ENCODE measurements around the gene THSD7A.
"Not testable (repeated sequence)": the region's sequence is repeated elsewhere in the genome, so short reads cannot be mapped to it uniquely, and the experiment has no call there.

The THSD7A gene

GRCh38 chr7:11524476-11525397 is 307.3 kb downstream of the THSD7A start:
- H3K4me3 ChIP-seq (ENCODE audit: low read depth, low read length): no peak overlapping the region
- H3K27me3 ChIP-seq (ENCODE audit: control insufficient read depth, insufficient read depth, low read length): no peaks in the 10 kb centered on the region
- H3K36me3 ChIP-seq (ENCODE audit: control insufficient read depth, insufficient read depth, low read length): no peaks in the 10 kb centered on the region
- peaks cover 4% of the 10 kb centered on the region for H3K4me1 ChIP-seq (ENCODE audit: control insufficient read depth, insufficient read depth, low read length)
- H3K9ac ChIP-seq (ENCODE audit: low read depth, low read length): no peak overlapping the region
- no peaks in the 10 kb centered on the region for H3K9me3 ChIP-seq (ENCODE audit: control insufficient read depth, insufficient read depth, low read length)

DNA sequence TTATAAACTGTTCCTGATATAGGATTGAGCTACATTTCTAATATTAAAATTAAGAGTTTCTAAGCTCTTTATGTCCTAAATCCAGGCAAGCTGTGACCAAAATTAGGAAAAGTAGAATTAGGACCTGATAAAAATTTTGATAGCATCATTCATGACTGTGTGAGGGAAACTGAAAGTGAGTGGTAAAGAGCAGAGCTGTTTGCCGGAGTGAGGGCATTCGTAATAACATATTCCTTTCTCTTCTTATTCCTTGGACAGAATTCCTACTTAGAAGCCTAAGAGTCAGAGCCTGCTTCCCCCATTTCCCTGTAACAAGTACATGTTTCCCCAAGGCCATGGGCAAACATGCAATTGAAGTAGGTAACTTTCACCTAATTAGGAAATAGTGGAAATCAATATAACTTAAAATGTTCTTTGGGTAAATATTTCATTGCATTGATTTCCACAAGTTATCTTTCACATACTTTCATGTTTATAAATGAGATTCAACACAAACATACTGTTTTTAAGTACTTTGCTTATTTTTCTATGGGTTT is 310.0 kb downstream of the THSD7A start:
- not testable (repeated sequence) for H3K9me3 ChIP-seq (ENCODE audit: control insufficient read depth, insufficient read depth, low read length); H3K27me3 ChIP-seq (ENCODE audit: control insufficient read depth, insufficient read depth, low read length); H3K9ac ChIP-seq (ENCODE audit: low read depth, low read length); H3K4me1 ChIP-seq (ENCODE audit: control insufficient read depth, insufficient read depth, low read length); H3K4me3 ChIP-seq (ENCODE audit: low read depth, low read length); H3K36me3 ChIP-seq (ENCODE audit: control insufficient read depth, insufficient read depth, low read length)

DNA sequence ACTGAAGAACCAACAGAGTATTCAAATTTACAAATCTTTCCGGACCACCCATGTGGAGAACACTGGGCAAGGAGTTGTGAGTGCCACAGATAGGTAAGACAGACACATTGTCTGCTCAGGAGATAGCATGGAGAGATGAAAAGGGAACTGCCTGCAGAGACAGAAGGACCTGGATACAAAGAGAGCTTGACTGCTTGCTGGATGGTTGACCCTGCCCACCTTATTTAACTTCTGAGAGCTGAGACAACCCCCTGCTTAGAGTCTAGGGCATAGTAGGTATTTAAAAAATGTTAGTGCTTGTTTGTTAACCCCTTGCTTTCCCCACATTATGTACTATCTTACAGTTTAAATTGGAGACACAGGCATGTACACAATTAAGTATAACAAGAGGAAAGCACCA is 314.1 kb downstream of the THSD7A start:
- Histone ChIP-seq H3K4me1 (ENCODE audit: control insufficient read depth, insufficient read depth, low read length) (peaks cover 10% of the 10 kb centered on the region), H3K4me3 (ENCODE audit: low read depth, low read length) (no peak overlapping the region), H3K9ac (ENCODE audit: low read depth, low read length) (no peak overlapping the region), H3K36me3 (ENCODE audit: control insufficient read depth, insufficient read depth, low read length) (no peaks in the 10 kb centered on the region), H3K27me3 (ENCODE audit: control insufficient read depth, insufficient read depth, low read length) (no peaks in the 10 kb centered on the region), H3K9me3 (ENCODE audit: control insufficient read depth, insufficient read depth, low read length) (no peaks in the 10 kb centered on the region)

GRCh38 chr7:11516328-11516727 is 315.7 kb downstream of the THSD7A start:
- Histone ChIP-seq H3K4me1 (ENCODE audit: control insufficient read depth, insufficient read depth, low read length) (peaks cover 10% of the 10 kb centered on the region), H3K4me3 (ENCODE audit: low read depth, low read length) (no peak overlapping the region), H3K27me3 (ENCODE audit: control insufficient read depth, insufficient read depth, low read length) (no peaks in the 10 kb centered on the region), H3K9ac (ENCODE audit: low read depth, low read length) (no peak overlapping the region), H3K9me3 (ENCODE audit: control insufficient read depth, insufficient read depth, low read length) (no peaks in the 10 kb centered on the region), H3K36me3 (ENCODE audit: control insufficient read depth, insufficient read depth, low read length) (no peaks in the 10 kb centered on the region)

DNA sequence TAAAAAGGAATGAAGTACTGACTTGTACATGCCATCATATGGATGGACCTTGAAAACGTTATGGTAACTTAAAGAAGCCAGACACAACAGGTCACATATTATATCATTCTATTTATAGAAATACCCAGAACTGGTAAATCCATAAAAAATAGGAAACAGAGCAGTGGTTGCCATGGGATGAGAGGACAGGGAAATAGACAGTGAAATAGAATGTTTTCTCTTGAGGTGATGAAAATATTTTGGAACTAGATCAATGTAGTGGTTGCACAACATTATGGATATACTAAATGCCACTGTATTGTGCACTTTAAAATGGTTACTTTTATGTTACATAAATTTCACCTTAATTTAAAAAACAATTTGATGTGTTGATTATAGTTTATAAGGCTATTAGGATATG is 318.5 kb downstream of the THSD7A start:
- Histone ChIP-seq H3K9ac (ENCODE audit: low read depth, low read length) (no peak overlapping the region), H3K27me3 (ENCODE audit: control insufficient read depth, insufficient read depth, low read length) (no peaks in the 10 kb centered on the region), H3K4me1 (ENCODE audit: control insufficient read depth, insufficient read depth, low read length) (peaks cover 10% of the 10 kb centered on the region), H3K36me3 (ENCODE audit: control insufficient read depth, insufficient read depth, low read length) (no peaks in the 10 kb centered on the region), H3K9me3 (ENCODE audit: control insufficient read depth, insufficient read depth, low read length) (no peaks in the 10 kb centered on the region), H3K4me3 (ENCODE audit: low read depth, low read length) (no peak overlapping the region)

GRCh38 chr7:11507929-11508328 is 324.1 kb downstream of the THSD7A start:
- H3K4me3 ChIP-seq (ENCODE audit: low read depth, low read length): no peak overlapping the region
- no peaks in the 10 kb centered on the region for H3K36me3 ChIP-seq (ENCODE audit: control insufficient read depth, insufficient read depth, low read length)
- H3K27me3 ChIP-seq (ENCODE audit: control insufficient read depth, insufficient read depth, low read length): no peaks in the 10 kb centered on the region
- no peak overlapping the region for H3K9ac ChIP-seq (ENCODE audit: low read depth, low read length)
- no peaks in the 10 kb centered on the region for H3K9me3 ChIP-seq (ENCODE audit: control insufficient read depth, insufficient read depth, low read length)
- peaks cover 15% of the 10 kb centered on the region for H3K4me1 ChIP-seq (ENCODE audit: control insufficient read depth, insufficient read depth, low read length)

DNA sequence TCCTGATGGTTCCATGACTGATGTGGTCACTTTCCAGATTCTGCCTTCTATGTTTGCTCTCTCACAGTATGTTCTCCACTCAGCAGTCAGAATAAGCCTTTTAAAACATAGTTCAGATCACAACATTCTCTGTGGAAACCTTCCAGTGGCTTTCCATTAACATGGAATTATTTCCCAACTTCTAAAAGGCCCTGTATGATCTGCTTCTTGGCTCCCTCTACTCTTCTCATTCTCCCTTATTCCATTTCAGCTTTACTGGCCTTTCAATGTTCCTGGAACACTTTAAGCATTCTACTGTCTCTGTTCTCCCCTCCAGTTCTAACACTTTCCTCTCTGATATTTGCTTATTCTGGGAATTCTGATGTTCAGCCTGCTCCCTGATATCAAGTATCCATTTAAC is 325.6 kb downstream of the THSD7A start:
- no peaks in the 10 kb centered on the region for H3K27me3 ChIP-seq (ENCODE audit: control insufficient read depth, insufficient read depth, low read length)
- H3K36me3 ChIP-seq (ENCODE audit: control insufficient read depth, insufficient read depth, low read length): no peaks in the 10 kb centered on the region
- H3K9ac ChIP-seq (ENCODE audit: low read depth, low read length): no peak overlapping the region
- H3K9me3 ChIP-seq (ENCODE audit: control insufficient read depth, insufficient read depth, low read length): no peaks in the 10 kb centered on the region
- H3K4me3 ChIP-seq (ENCODE audit: low read depth, low read length): no peak overlapping the region
- peaks cover 15% of the 10 kb centered on the region for H3K4me1 ChIP-seq (ENCODE audit: control insufficient read depth, insufficient read depth, low read length)

DNA sequence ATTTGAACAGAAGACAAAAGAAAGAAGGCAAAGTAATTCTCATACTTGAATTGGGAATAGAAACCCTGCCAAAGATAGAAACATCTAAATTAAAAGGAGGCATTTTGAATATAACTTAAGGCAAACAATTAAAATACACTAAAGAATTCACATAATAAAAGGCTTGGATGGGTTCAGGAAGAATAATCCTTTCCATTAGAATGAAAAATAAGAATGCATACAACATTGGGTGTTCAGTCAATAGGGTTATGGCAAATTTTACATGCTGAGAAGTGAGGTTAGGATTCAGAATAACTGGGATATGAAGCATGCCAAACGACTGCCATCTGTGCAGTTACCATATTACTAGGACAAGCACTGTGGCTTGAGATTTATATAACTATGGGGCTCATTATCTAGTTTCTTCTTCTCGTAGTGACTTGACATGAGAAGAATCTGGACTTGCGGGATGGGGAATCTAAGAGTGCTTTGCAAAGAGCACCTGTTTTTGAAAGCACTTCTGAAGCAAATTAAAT is 326.5 kb downstream of the THSD7A start:
- Histone ChIP-seq H3K4me1 (ENCODE audit: control insufficient read depth, insufficient read depth, low read length) (peaks cover 15% of the 10 kb centered on the region), H3K27me3 (ENCODE audit: control insufficient read depth, insufficient read depth, low read length) (no peaks in the 10 kb centered on the region), H3K9ac (ENCODE audit: low read depth, low read length) (no peak overlapping the region), H3K4me3 (ENCODE audit: low read depth, low read length) (no peak overlapping the region), H3K9me3 (ENCODE audit: control insufficient read depth, insufficient read depth, low read length) (no peaks in the 10 kb centered on the region), H3K36me3 (ENCODE audit: control insufficient read depth, insufficient read depth, low read length) (no peaks in the 10 kb centered on the region)

DNA sequence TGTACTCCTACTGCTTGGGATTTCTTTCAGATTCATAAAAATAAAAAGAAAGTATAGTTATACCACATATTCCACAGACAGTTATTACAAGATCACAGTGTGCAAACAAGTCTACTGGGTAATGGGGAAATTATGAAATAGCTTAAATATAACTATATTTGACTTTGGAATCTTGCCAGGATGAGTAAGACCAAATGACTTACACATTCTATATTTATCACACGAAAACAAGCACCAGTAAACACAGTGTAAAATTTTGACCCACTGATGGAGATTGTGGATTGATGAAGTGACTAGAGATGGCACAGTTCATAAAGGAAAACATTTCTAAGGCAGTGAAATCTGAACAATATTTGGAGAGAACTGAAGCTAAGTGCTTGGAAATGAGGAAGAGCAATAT is 339.7 kb downstream of the THSD7A start:
- no peaks in the 10 kb centered on the region for H3K36me3 ChIP-seq (ENCODE audit: control insufficient read depth, insufficient read depth, low read length)
- H3K27me3 ChIP-seq (ENCODE audit: control insufficient read depth, insufficient read depth, low read length): no peaks in the 10 kb centered on the region
- no peak overlapping the region for H3K4me3 ChIP-seq (ENCODE audit: low read depth, low read length)
- H3K9me3 ChIP-seq (ENCODE audit: control insufficient read depth, insufficient read depth, low read length): no peaks in the 10 kb centered on the region
- H3K4me1 ChIP-seq (ENCODE audit: control insufficient read depth, insufficient read depth, low read length): peaks cover 12% of the 10 kb centered on the region
- no peak overlapping the region for H3K9ac ChIP-seq (ENCODE audit: low read depth, low read length)

GRCh38 chr7:11491811-11492210 is 340.2 kb downstream of the THSD7A start:
- no peaks in the 10 kb centered on the region for H3K9me3 ChIP-seq (ENCODE audit: control insufficient read depth, insufficient read depth, low read length)
- no peak overlapping the region for H3K4me3 ChIP-seq (ENCODE audit: low read depth, low read length)
- peaks cover 12% of the 10 kb centered on the region for H3K4me1 ChIP-seq (ENCODE audit: control insufficient read depth, insufficient read depth, low read length)
- H3K9ac ChIP-seq (ENCODE audit: low read depth, low read length): no peak overlapping the region
- no peaks in the 10 kb centered on the region for H3K27me3 ChIP-seq (ENCODE audit: control insufficient read depth, insufficient read depth, low read length)
- H3K36me3 ChIP-seq (ENCODE audit: control insufficient read depth, insufficient read depth, low read length): no peaks in the 10 kb centered on the region

DNA sequence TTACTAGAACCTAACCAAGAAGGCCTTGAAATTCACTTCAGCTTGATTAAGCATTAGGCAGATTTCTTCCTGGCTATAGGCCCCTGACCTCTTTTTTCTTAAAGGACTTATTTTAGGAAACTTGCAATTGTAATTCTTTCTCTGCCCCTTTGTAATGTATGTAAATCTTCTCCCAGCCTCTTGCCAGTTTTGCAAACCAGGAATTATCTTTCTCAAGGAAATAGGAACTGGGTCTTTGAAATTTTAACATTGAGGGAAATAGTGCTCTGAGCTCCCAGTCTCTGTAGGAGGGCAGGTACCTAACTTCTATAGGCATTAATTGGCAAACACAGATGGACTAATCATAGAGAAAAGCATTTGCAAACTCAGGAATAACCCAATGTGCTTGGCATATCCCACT is 342.7 kb downstream of the THSD7A start:
- H3K4me3 ChIP-seq (ENCODE audit: low read depth, low read length): no peak overlapping the region
- no peaks in the 10 kb centered on the region for H3K36me3 ChIP-seq (ENCODE audit: control insufficient read depth, insufficient read depth, low read length)
- H3K27me3 ChIP-seq (ENCODE audit: control insufficient read depth, insufficient read depth, low read length): no peaks in the 10 kb centered on the region
- H3K9ac ChIP-seq (ENCODE audit: low read depth, low read length): no peak overlapping the region
- no peaks in the 10 kb centered on the region for H3K9me3 ChIP-seq (ENCODE audit: control insufficient read depth, insufficient read depth, low read length)
- peaks cover 12% of the 10 kb centered on the region for H3K4me1 ChIP-seq (ENCODE audit: control insufficient read depth, insufficient read depth, low read length)

DNA sequence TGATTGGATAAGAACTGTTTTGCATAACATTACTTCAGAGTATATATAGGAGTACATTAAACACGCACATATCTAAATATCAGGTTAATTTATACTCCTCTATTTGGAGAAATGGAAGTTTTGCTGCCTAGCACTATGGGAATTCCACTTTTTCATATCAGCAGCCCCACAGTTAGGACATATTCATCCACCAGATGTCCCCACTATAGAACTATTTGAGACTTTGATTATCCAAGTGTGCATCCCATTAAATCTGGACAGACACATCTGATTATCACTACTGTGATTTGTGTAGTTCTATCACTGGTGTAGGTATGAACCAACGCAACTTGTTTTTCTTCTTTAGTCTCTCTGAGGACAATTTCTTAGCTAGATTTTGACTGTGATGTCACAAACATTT is 345.7 kb downstream of the THSD7A start:
- H3K4me3 ChIP-seq (ENCODE audit: low read depth, low read length): no peak overlapping the region
- H3K9me3 ChIP-seq (ENCODE audit: control insufficient read depth, insufficient read depth, low read length): no peaks in the 10 kb centered on the region
- H3K36me3 ChIP-seq (ENCODE audit: control insufficient read depth, insufficient read depth, low read length): no peaks in the 10 kb centered on the region
- peaks cover 12% of the 10 kb centered on the region for H3K4me1 ChIP-seq (ENCODE audit: control insufficient read depth, insufficient read depth, low read length)
- no peaks in the 10 kb centered on the region for H3K27me3 ChIP-seq (ENCODE audit: control insufficient read depth, insufficient read depth, low read length)
- no peak overlapping the region for H3K9ac ChIP-seq (ENCODE audit: low read depth, low read length)
